GM23338 (cell line): ENCODE data around the gene FYN. TPM values are rescaled to one million over a fixed set of nuclear protein-coding genes. Genes with fewer than 3 reads are reported as not detected.
"Not testable (repeated sequence)": the region's sequence is repeated elsewhere in the genome, so short reads cannot be mapped to it uniquely, and the experiment has no call there.

Experiments used
- ATAC-seq: fragments of 200-7000 bp; cut with Tn5 transposase; 3 replicates; pipeline ENCODE4 v1.9.1; 2020
- DNase-seq: peaks from one replicate; pipeline ENCODE4 v3.0.0-alpha.2; 2015; ENCODE audit warnings: low spot score
- H2AFZ ChIP-seq: fragments of 200-600 bp; sonication (generic); 2 replicates; pipeline ENCODE4 v1.8.0; 2016; ENCODE audit warnings: antibody characterized with exemption, mild to moderate bottlenecking, moderate library complexity
- H3F3A ChIP-seq: fragments of 200-600 bp; sonication (generic); replicated peaks from 2 replicates; pipeline ENCODE4 v1.8.0; 2017; ENCODE audit warnings: antibody characterized with exemption, mixed run types, low read depth
- H3K27ac ChIP-seq: fragments of 200-600 bp; sonication (generic); 2 replicates; pipeline ENCODE4 v1.6.1; 2016; ENCODE audit warnings: low read depth
- H3K27me3 ChIP-seq: fragments of 200-600 bp; sonication (generic); 2 replicates; pipeline ENCODE4 v1.8.0; 2016; ENCODE audit warnings: mild to moderate bottlenecking, mixed run types, moderate library complexity; ENCODE audit not compliant: insufficient read depth
- H3K36me3 ChIP-seq: fragments of 200-600 bp; sonication (generic); 2 replicates; pipeline ENCODE4 v1.8.0; 2016; ENCODE audit warnings: mild to moderate bottlenecking; ENCODE audit not compliant: insufficient read depth
- H3K4me1 ChIP-seq: fragments of 200-600 bp; sonication (generic); 2 replicates; pipeline ENCODE4 v1.8.0; 2016; ENCODE audit warnings: mild to moderate bottlenecking, moderate library complexity; ENCODE audit not compliant: insufficient read depth
- H3K4me2 ChIP-seq: fragments of 200-600 bp; sonication (generic); 2 replicates; pipeline ENCODE4 v1.7.1; 2017; ENCODE audit warnings: mixed run types
- H3K4me3 ChIP-seq: fragments of 200-600 bp; sonication (generic); 2 replicates; pipeline ENCODE4 v1.6.1; 2016; ENCODE audit warnings: mixed run types
- H3K79me2 ChIP-seq: fragments of 200-600 bp; sonication (generic); replicated peaks from 2 replicates; pipeline ENCODE4 v1.8.0; 2017; ENCODE audit warnings: mild to moderate bottlenecking; ENCODE audit not compliant: insufficient read depth
- H3K9me2 ChIP-seq: fragments of 200-600 bp; sonication (generic); 2 replicates; pipeline ENCODE4 v1.8.0; 2017; ENCODE audit not compliant: insufficient read depth
- H4K20me1 ChIP-seq: fragments of 200-600 bp; sonication (generic); replicated peaks from 2 replicates; pipeline ENCODE4 v1.8.0; 2017; ENCODE audit warnings: mild to moderate bottlenecking; ENCODE audit not compliant: insufficient read depth
- H3K27ac Mint-ChIP-seq: 2 replicates; pipeline ENCODE4 v1.8.0; 2020; ENCODE audit warnings: inconsistent platforms, mild to moderate bottlenecking, moderate library complexity, mixed read lengths
- H3K27me3 Mint-ChIP-seq: 3 replicates; pipeline ENCODE4 v1.8.0; 2022; ENCODE audit warnings: low read depth, mild to moderate bottlenecking, moderate library complexity, mixed read lengths, inconsistent platforms; ENCODE audit not compliant: insufficient read depth, poor library complexity
- H3K36me3 Mint-ChIP-seq: 3 replicates; pipeline ENCODE4 v1.8.0; 2021; ENCODE audit warnings: low read depth, mild to moderate bottlenecking, inconsistent platforms, moderate library complexity, mixed read lengths
- H3K4me1 Mint-ChIP-seq: 3 replicates; pipeline ENCODE4 v1.8.0; 2020; ENCODE audit warnings: mild to moderate bottlenecking, inconsistent platforms, mixed read lengths
- H3K4me3 Mint-ChIP-seq: 3 replicates; pipeline ENCODE4 v1.8.0; 2021; ENCODE audit warnings: moderate library complexity, mild to moderate bottlenecking, inconsistent platforms, mixed read lengths
- H3K9me3 Mint-ChIP-seq: 3 replicates; pipeline ENCODE4 v1.8.0; 2020; ENCODE audit warnings: moderate library complexity, mild to moderate bottlenecking, inconsistent platforms, mixed read lengths
- CREB1 ChIP-seq: fragments of 250-450 bp; sonication (Bioruptor Pico); IDR thresholded peaks from 2 replicates; pipeline ENCODE4 v1.5.0; 2020; ENCODE audit warnings: low read depth, mild to moderate bottlenecking, moderate library complexity
- ETS1 ChIP-seq: IDR thresholded peaks from 2 replicates; pipeline ENCODE4 v1.6.1; 2016; ENCODE audit warnings: antibody characterized with exemption
- EZH2 ChIP-seq: fragments of 200-600 bp; sonication (generic); IDR thresholded peaks from one replicate; pipeline ENCODE4 v1.8.0; 2017; ENCODE audit warnings: antibody characterized with exemption, mild to moderate bottlenecking, low read depth; ENCODE audit not compliant: unreplicated experiment
- EZH2phosphoT487 ChIP-seq: fragments of 200-600 bp; sonication (generic); IDR thresholded peaks from one replicate; pipeline ENCODE4 v1.8.1; 2018; ENCODE audit warnings: antibody characterized with exemption; ENCODE audit not compliant: unreplicated experiment
- JUNB ChIP-seq: IDR thresholded peaks from one replicate; pipeline ENCODE4 v1.6.1; 2016; ENCODE audit warnings: antibody characterized with exemption; ENCODE audit not compliant: unreplicated experiment
- NANOG ChIP-seq: IDR thresholded peaks from 2 replicates; pipeline ENCODE4 v1.6.1; 2016; ENCODE audit warnings: antibody characterized with exemption, borderline replicate concordance
- STAT1 ChIP-seq: IDR thresholded peaks from one replicate; pipeline ENCODE4 v1.6.1; 2016; ENCODE audit warnings: antibody characterized with exemption; ENCODE audit not compliant: unreplicated experiment
- ZNF114 ChIP-seq: fragments of 250-450 bp; sonication (Bioruptor Pico); IDR thresholded peaks from 2 replicates; pipeline ENCODE4 v1.5.0; 2020; ENCODE audit warnings: mild to moderate bottlenecking, moderate library complexity
- ZNF331 ChIP-seq: fragments of 250-450 bp; sonication (Bioruptor Pico); IDR thresholded peaks from 2 replicates; pipeline ENCODE4 v1.5.0; 2020; ENCODE audit warnings: low read depth, mild to moderate bottlenecking, moderate library complexity
- ZNF462 ChIP-seq: fragments of 250-450 bp; sonication (Bioruptor Pico); IDR thresholded peaks from 2 replicates; pipeline ENCODE4 v1.5.0; 2020; ENCODE audit warnings: mild to moderate bottlenecking, moderate library complexity
- polyA plus RNA-seq: library from polyadenylated mRNA; unstranded; fragments of >200 nt; fragmentation: Nextera tagmentation; extraction: Ambion mirVana; gene quantifications from 2 replicates; pipeline ENCODE4 v1.2.1, GENCODE V29; 2016
- total RNA-seq: library from RNA; depleted of rRNA; stranded (reverse); fragments of >200 nt; shearing (Covaris generic); gene quantifications from 2 replicates; pipeline ENCODE4 v1.2.3, GENCODE V29; 2014
- TF ChIP-seq, protein P1 (sequence below), 2 experiments: fragments of 200-600 bp in 1 of 2; sonication (generic) in 1 of 2; conservative IDR thresholded peaks; 2 replicates each; pipeline versions ENCODE4 v1.5.1 to v1.6.1; 2016 to 2017; ENCODE audit warnings: antibody characterized with exemption in 2 of 2, low read depth in 2 of 2, mild to moderate bottlenecking in 2 of 2, moderate library complexity in 1 of 2

FYN gene
- total and polyA plus RNA-seq, 2 experiments from 2014 or later: 46.8 to 143 TPM

- H3K36me3 Mint-ChIP-seq: peaks cover 18% of the 10 kb centered on the region
- not testable (repeated sequence) for H3K4me3 Mint-ChIP-seq
These were observed 192.2 kb downstream of the FYN start for GRCh38 chr6:111680811-111681609.

GRCh38 chr6:111680015-111680712 is 193.1 kb downstream of the FYN start:
- Histone ChIP-seq H3K4me3 (no peak overlapping the region), H3K27ac (no peak overlapping the region), H2AFZ (no peak overlapping the region), H3K79me2 (no peaks in the 10 kb centered on the region), H3K9me2 (no peaks in the 10 kb centered on the region), H3K4me2 (no peak overlapping the region), H3K4me1 (peaks cover 18% of the 10 kb centered on the region), H4K20me1 (0 out of 2 replicates have a peak, but pooled peaks cover 7% of the 10 kb centered on the region), H3K27me3 (no peaks in the 10 kb centered on the region), H3F3A (no peaks in the 10 kb centered on the region), H3K36me3 (no peaks in the 10 kb centered on the region)
- Mint-ChIP-seq H3K27me3 (peaks cover 2% of the 10 kb centered on the region), H3K4me1 (peaks cover 19% of the 10 kb centered on the region), H3K9me3 (no peaks in the 10 kb centered on the region), H3K4me3 (no peak overlapping the region), H3K36me3 (peaks cover 18% of the 10 kb centered on the region), H3K27ac (no peak overlapping the region)
- DNase-seq (no peak), ATAC-seq (no peak)
- TF ChIP-seq ETS1: no peak
- no peak for TF ChIP-seq ZNF114 (CRISPR knock-in tag)
- TF ChIP-seq ZNF462: no peak
- TF ChIP-seq CREB1 (CRISPR knock-in tag): no peak
- TF ChIP-seq, protein P1, sequence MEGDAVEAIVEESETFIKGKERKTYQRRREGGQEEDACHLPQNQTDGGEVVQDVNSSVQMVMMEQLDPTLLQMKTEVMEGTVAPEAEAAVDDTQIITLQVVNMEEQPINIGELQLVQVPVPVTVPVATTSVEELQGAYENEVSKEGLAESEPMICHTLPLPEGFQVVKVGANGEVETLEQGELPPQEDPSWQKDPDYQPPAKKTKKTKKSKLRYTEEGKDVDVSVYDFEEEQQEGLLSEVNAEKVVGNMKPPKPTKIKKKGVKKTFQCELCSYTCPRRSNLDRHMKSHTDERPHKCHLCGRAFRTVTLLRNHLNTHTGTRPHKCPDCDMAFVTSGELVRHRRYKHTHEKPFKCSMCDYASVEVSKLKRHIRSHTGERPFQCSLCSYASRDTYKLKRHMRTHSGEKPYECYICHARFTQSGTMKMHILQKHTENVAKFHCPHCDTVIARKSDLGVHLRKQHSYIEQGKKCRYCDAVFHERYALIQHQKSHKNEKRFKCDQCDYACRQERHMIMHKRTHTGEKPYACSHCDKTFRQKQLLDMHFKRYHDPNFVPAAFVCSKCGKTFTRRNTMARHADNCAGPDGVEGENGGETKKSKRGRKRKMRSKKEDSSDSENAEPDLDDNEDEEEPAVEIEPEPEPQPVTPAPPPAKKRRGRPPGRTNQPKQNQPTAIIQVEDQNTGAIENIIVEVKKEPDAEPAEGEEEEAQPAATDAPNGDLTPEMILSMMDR (conservative IDR thresholded peaks at IDR 0.05; ENCODE audit: low read depth in 2 of 2): no peak
- TF ChIP-seq NANOG: no peak
- TF ChIP-seq EZH2: no peak
- no peak for TF ChIP-seq EZH2phosphoT487
- no peak for TF ChIP-seq STAT1
- no peak for TF ChIP-seq ZNF331 (CRISPR knock-in tag)
- TF ChIP-seq JUNB: no peak

More at GRCh38 chr6:111680811-111681609, 192.2 kb downstream of the FYN start:
- ATAC-seq, H3K27me3 ChIP-seq, H3K27ac ChIP-seq, H2AFZ ChIP-seq, H3K4me2 ChIP-seq, H3K4me3 ChIP-seq, H3K27me3 Mint-ChIP-seq, H3K27ac Mint-ChIP-seq, H3K9me3 Mint-ChIP-seq, H4K20me1 ChIP-seq, H3F3A ChIP-seq, H3K9me2 ChIP-seq, H3K36me3 ChIP-seq, H3K79me2 ChIP-seq, DNase-seq: not testable (repeated sequence)
- peaks cover 25% of the 10 kb centered on the region for H3K4me1 Mint-ChIP-seq
- peaks cover 22% of the 10 kb centered on the region for H3K4me1 ChIP-seq
